Heart right ventricle (tissue), 16 donors: ENCODE data around the gene P4HTM. TPM values are rescaled to one million over a fixed set of nuclear protein-coding genes. Genes with fewer than 3 reads are reported as not detected.

Source experiments
- ATAC-seq, 8 donors: fragments of 200-7000 bp; cut with Tn5 transposase; one replicate each; pipeline ENCODE4 v1.9.1; 2020; ENCODE audit warnings: mild to moderate bottlenecking in 8 of 8, moderate library complexity in 8 of 8, moderate number of reproducible peaks in 1 of 8
- DNase-seq, 2 donors: peaks; one replicate each; pipeline ENCODE4 v3.0.0-alpha.2; 2020
- H3K27ac ChIP-seq, 10 donors: fragments of 200-600 bp; sonication (generic) in 2 of 10; one replicate each; pipeline versions ENCODE4 v1.5.0 to v1.8.0; 2020 to 2022; ENCODE audit warnings: mild to moderate bottlenecking in 3 of 10
- H3K27me3 ChIP-seq, 7 donors: fragments of 200-600 bp; one replicate each; pipeline ENCODE4 v1.8.0; 2021 to 2022; ENCODE audit warnings: mild to moderate bottlenecking in 2 of 7
- H3K36me3 ChIP-seq, 9 donors: fragments of 200-600 bp; sonication (generic) in 1 of 9; one replicate each; pipeline versions ENCODE4 v1.5.0 to v1.8.0; 2020 to 2022; ENCODE audit warnings: mild to moderate bottlenecking in 2 of 9
- H3K4me1 ChIP-seq, 9 donors: fragments of 200-600 bp; sonication (generic) in 1 of 9; one replicate each; pipeline versions ENCODE4 v1.5.0 to v1.8.0; 2020 to 2022; ENCODE audit warnings: mild to moderate bottlenecking in 4 of 9
- H3K4me3 ChIP-seq, 10 donors: fragments of 200-600 bp; sonication (generic) in 2 of 10; one replicate each; pipeline versions ENCODE4 v1.5.0 to v1.8.0; 2020 to 2022; ENCODE audit warnings: mild to moderate bottlenecking in 7 of 10, moderate library complexity in 2 of 10
- H3K9me3 ChIP-seq, 11 donors: fragments of 200-600 bp in 10 of 11; sonication (generic) in 2 of 11; one replicate each; pipeline versions ENCODE4 v1.5.0 to v1.8.0; 2013 to 2022; ENCODE audit warnings: mild to moderate bottlenecking in 2 of 11, control low read depth in 1 of 11, moderate library complexity in 1 of 11
- CTCF ChIP-seq, 9 donors: fragments of 200-600 bp; sonication (generic) in 2 of 9; IDR thresholded peaks; one replicate each; pipeline versions ENCODE4 v1.5.0 to v1.8.0; 2021 to 2022; ENCODE audit warnings: antibody characterized with exemption in 9 of 9, mild to moderate bottlenecking in 5 of 9, moderate library complexity in 1 of 9
- whole genome bisulfite sequencing, 2 donors: extraction: QIAGEN DNeasy Blood & Tissue Kit; methylation state at CpG; one replicate each; pipeline ENCODE4 v1.1.7; 2013; ENCODE audit warnings: inconsistent platforms in 1 of 2; 5-methylcytosine and 5-hydroxymethylcytosine counted together
- intact Hi-C, 10 donors: fragments of 100-400 bp; cut with DNase I; formaldehyde crosslinking; loops; one replicate each; pipeline versions ENCODE4 v1.11.1 to v1.14.2; 2022
- polyA plus RNA-seq, 2 donors: library from polyadenylated mRNA; stranded (reverse); fragments of 200-250 nt; gene quantifications; one replicate each; pipeline ENCODE4 v1.2.3, GENCODE V29; 2013
- total RNA-seq, 10 donors: library from RNA; stranded (reverse); fragmentation: NEBNext Ultra II Directional in 3 of 10; extraction: Animal tissue kit (Norgen Biotek cat#: 25700) in 3 of 10; gene quantifications; one replicate each; pipeline versions ENCODE4 v1.2.1 to v1.2.4, GENCODE V29; 2021 to 2023
- donor health status: Arrhythmogenic right ventricular cardiomyopathy.
- donor health status: ischemic (EF 13 %, LVEDD 7.1; RV severe dilation, severe dysfunction).
- donor health status: healthy with polysubstance abuse.
- donor health status: DM: no; HTN: yes; CAD: no.
- donor health status: DM: no; HTN: no; CAD: no.
- donor health status: ischemic (EF 25% LVEDD 6.9; RV normal size, moderate dysfunction).
- donor health status: ischemic (EF 25% LVEDD 5.7; RV mildly dilated, moderate dysfunction).
- donor health status: healthy.
- donor health status: DM: yes; HTN: yes; CAD: no.
- donor health status: Ischemic cardiomyopathy.
- donor health status: ischemic (EF 35%, LVEDD 5.7; RV mildly dilated, moderate dysfunction).
- donor health status: nonischemic (EF 11% LVEDD 7.7; RV severe dilation, severe dysfunction).
- donor health status: DM: yes; HTN: yes; CAD: no.
- donor health status: PGD.
- donor health status: ischemic (EF 29% LVEDD 5.4; RV normal size, mild dysfunction).
- donor health status: nonischemic (EF 23%, LVEDD 6.1; RV moderate dilation, normal function).

P4HTM gene
- total and polyA plus RNA-seq, 12 donors, result 23.8 to 41.7 (median 30.5) TPM

DNA sequence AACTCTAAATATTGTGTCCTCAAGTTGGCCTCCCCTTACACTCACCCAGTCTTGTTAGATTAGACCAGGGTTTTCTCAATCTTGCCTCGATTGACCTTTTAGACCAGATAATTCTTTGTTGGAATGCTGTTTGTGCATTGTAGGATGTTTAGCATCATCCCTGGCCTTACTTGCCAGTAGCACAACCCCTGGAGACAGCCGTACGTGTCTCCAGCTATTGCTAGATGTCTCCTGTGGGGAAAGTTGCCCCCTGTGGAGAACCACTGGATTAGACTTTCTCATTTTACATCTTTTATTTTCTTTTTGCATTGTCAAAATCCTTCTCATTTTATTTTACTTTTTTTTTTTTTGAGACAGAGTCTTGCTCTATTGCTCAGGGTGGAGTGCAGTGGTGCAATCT, 19.4 kb downstream of the P4HTM start:
- ATAC-seq (no peak), DNase-seq (no peak)
- 65 to 71% methylated on average over 3 of the region's 3 CpGs for WGBS, 2 donors
- intact Hi-C loops, result no loop called here
- Histone ChIP-seq H3K27me3 (no peaks in the 10 kb centered on the region), H3K27ac (no peak overlapping the region), H3K4me3 (no peak overlapping the region), H3K9me3 (no peaks in the 10 kb centered on the region), H3K4me1 (peaks cover 9 to 45% (median 30%) of the 10 kb centered on the region in 9 donors), H3K36me3 (peaks cover 0 to 48% (median 2%) of the 10 kb centered on the region in 9 donors)
- no peak for TF ChIP-seq CTCF (IDR thresholded peaks at IDR 0.05)

GRCh38 chr3:49012441-49013017, 22.5 kb downstream of the P4HTM start:
- ATAC-seq, result peak in 5 of 8 donors; percentile 1 to 21 (median 12)
- Histone ChIP-seq H3K27me3 (no peaks in the 10 kb centered on the region), H3K4me1 (peaks cover 7 to 41% (median 28%) of the 10 kb centered on the region in 9 donors), H3K4me3 (no peak overlapping the region), H3K36me3 (peaks cover 0 to 68% (median 20%) of the 10 kb centered on the region in 9 donors), H3K27ac (peak overlapping the region in 8 of 10 donors; percentile 16 to 70 (median 48)), H3K9me3 (no peaks in the 10 kb centered on the region)
- no peak for DNase-seq
- WGBS, 2 donors, result 47 to 56% methylated on average over 17 of the region's 17 CpGs
- intact Hi-C loops, result no loop called here
- TF ChIP-seq CTCF (IDR thresholded peaks at IDR 0.05), result no peak

DNA sequence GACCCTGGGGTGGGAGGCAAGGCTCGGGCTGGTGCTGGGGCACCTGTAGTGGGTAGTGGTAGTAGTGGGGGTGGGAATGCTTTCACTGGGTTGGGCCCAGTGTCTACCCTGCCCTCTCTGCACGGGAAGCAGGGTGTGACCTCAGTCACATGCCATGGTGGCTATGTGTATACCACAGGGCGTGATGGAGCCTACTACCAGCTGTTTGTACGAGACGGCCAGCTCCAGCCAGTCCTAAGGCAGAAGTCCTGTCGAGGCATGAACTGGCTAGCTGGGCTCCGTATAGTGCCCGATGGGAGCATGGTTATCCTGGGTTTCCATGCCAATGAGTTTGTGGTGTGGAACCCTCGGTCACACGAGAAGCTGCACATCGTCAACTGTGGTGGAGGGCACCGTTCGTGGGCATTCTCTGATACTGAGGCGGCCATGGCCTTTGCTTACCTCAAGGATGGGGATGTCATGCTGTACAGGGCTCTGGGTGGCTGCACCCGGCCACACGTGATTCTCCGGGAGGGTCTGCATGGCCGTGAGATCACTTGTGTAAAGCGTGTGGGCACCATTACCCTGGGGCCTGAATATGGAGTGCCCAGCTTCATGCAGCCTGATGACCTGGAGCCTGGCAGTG, 23.2 kb downstream of the P4HTM start:
- ATAC-seq, result no peak
- Histone ChIP-seq H3K36me3 (peaks cover 0 to 68% (median 20%) of the 10 kb centered on the region in 9 donors), H3K4me3 (no peak overlapping the region), H3K27ac (peak overlapping the region in 8 of 10 donors; percentile 16 to 70 (median 48)), H3K9me3 (no peaks in the 10 kb centered on the region), H3K27me3 (no peaks in the 10 kb centered on the region), H3K4me1 (peaks cover 8 to 42% (median 27%) of the 10 kb centered on the region in 9 donors)
- TF ChIP-seq CTCF (IDR thresholded peaks at IDR 0.05), result no peak
- WGBS, 2 donors, result 78 to 81% methylated on average over 19 of the region's 19 CpGs
- DNase-seq, result no peak
- intact Hi-C loops, result no loop called here

DNA sequence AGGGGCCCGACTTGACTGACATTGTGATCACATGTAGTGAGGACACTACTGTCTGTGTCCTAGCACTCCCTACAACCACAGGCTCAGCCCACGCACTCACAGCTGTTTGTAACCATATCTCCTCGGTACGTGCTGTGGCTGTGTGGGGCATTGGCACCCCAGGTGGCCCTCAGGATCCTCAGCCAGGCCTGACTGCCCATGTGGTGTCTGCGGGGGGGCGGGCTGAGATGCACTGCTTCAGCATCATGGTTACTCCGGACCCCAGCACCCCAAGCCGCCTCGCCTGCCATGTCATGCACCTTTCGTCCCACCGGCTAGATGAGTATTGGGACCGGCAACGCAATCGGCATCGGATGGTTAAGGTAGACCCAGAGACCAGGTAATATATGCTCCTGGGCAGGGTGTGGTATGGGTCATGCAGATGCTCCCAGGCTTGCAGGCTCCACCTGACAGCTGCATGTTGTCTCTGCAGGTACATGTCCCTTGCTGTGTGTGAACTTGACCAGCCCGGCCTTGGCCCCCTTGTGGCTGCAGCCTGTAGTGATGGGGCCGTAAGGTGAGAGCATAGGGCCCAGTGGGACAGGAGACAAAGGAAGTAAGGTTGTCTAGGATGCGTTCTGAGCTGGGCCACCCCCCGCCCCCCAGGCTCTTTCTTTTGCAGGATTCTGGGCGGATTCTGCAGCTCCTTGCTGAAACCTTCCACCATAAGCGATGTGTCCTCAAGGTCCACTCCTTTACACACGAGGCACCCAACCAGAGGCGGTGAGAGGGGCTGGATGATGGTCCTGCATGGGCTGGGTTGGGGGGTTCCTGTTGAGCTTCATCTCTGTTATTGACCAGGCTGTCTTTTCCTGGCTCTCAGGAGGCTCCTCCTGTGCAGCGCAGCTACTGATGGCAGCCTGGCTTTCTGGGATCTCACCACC, 24.0 kb downstream of the P4HTM start:
- Histone ChIP-seq H3K4me3 (no peak overlapping the region), H3K4me1 (peaks cover 8 to 43% (median 25%) of the 10 kb centered on the region in 9 donors), H3K27ac (peak overlapping the region in 1 of 10 donors; percentile 46), H3K27me3 (no peaks in the 10 kb centered on the region), H3K36me3 (peaks cover 0 to 68% (median 20%) of the 10 kb centered on the region in 9 donors), H3K9me3 (no peaks in the 10 kb centered on the region)
- 86% methylated on average over 24 of the region's 24 CpGs for WGBS, 2 donors
- intact Hi-C loops, result no loop called here
- no peak for ATAC-seq
- peak; percentile 14 to 54 (median 39) for TF ChIP-seq CTCF (IDR thresholded peaks at IDR 0.05)
- DNase-seq, result no peak
